Natural killer cell (primary cell): ENCODE data around the gene TPM1. TPM values are rescaled to one million over a fixed set of nuclear protein-coding genes. Genes with fewer than 3 reads are reported as not detected.

Experiments used
- ATAC-seq, 3 donors: fragments of 150-1000 bp in 2 of 3; fragments of 200-7000 bp in 1 of 3; cut with Tn5 transposase; 1 replicate in 1 of 3; 2 replicates in 2 of 3; pipeline ENCODE4 v1.10.0; 2021; ENCODE audit warnings: mild to moderate bottlenecking in 2 of 3, moderate library complexity in 2 of 3
- DNase-seq, 2 donors: peaks; one replicate each; pipeline versions ENCODE4 v3.0.0 to v3.0.0-alpha.2; 2013 to 2021; ENCODE audit warnings: mixed read lengths in 1 of 2
- H3K27ac ChIP-seq: one replicate; pipeline ENCODE4 v1.5.1; 2013; ENCODE audit warnings: mild to moderate bottlenecking, low read length
- H3K27me3 ChIP-seq: one replicate; pipeline ENCODE4 v1.6.1; 2013; ENCODE audit warnings: low read length; ENCODE audit not compliant: control insufficient read depth, insufficient read depth
- H3K36me3 ChIP-seq: one replicate; pipeline ENCODE4 v1.6.1; 2013; ENCODE audit warnings: low read length; ENCODE audit not compliant: control insufficient read depth, insufficient read depth
- H3K4me1 ChIP-seq: one replicate; pipeline ENCODE4 v1.6.1; 2013; ENCODE audit warnings: low read length; ENCODE audit not compliant: control insufficient read depth, insufficient read depth
- H3K4me3 ChIP-seq: one replicate; pipeline ENCODE4 v1.5.1; 2013; ENCODE audit warnings: low read length
- H3K9me3 ChIP-seq: one replicate; pipeline ENCODE4 v1.6.1; 2013; ENCODE audit warnings: low read length; ENCODE audit not compliant: control insufficient read depth, insufficient read depth
- H3K27ac Mint-ChIP-seq, 2 donors: one replicate each; pipeline ENCODE4 v1.8.0; 2022; ENCODE audit warnings: mild to moderate bottlenecking in 2 of 2, mixed read lengths in 2 of 2, moderate library complexity in 1 of 2
- H3K27me3 Mint-ChIP-seq, 2 donors: one replicate each; pipeline ENCODE4 v1.8.0; 2022; ENCODE audit warnings: low read depth in 2 of 2, mixed read lengths in 2 of 2
- H3K36me3 Mint-ChIP-seq: one replicate; pipeline ENCODE4 v1.8.0; 2022; ENCODE audit warnings: mixed read lengths
- H3K4me1 Mint-ChIP-seq, 2 donors: one replicate each; pipeline ENCODE4 v1.8.0; 2022; ENCODE audit warnings: mixed read lengths in 2 of 2
- H3K4me3 Mint-ChIP-seq: one replicate; pipeline ENCODE4 v1.8.0; 2022; ENCODE audit warnings: mild to moderate bottlenecking, moderate library complexity, mixed read lengths
- H3K9me3 Mint-ChIP-seq, 2 donors: one replicate each; pipeline ENCODE4 v1.8.0; 2022; ENCODE audit warnings: mixed read lengths in 2 of 2
- CTCF ChIP-seq: fragments of 200-600 bp; IDR thresholded peaks from one replicate; pipeline ENCODE4 v1.8.0; 2022; ENCODE audit warnings: antibody characterized with exemption
- WGBS: methylation state at CpG from one replicate; pipeline ENCODE4 v1.1.7; 2013; ENCODE audit warnings: missing lambda C conversion rate; ENCODE audit not compliant: insufficient coverage; 5-methylcytosine and 5-hydroxymethylcytosine counted together
- intact Hi-C: fragments of 100-400 bp; cut with micrococcal nuclease; formaldehyde crosslinking; loops from one replicate; pipeline ENCODE4 v1.14.2; 2022
- total RNA-seq, 4 donors: library from RNA; stranded (reverse); fragments of 120-200 nt in 1 of 4; gene quantifications; one replicate each; pipeline versions ENCODE4 v1.2.3 to v1.2.4, GENCODE V29; 2013 to 2022

Gene TPM1
- total RNA-seq, 3 donors from 2014 or later (not counting 1 experiment from before 2014, with no cell fraction given): 21.5 to 33.0 (median 25.6) TPM

GRCh38 chr15:63063164-63063756, 20.7 kb downstream of the TPM1 start:
- no peak for TF ChIP-seq CTCF
- Histone ChIP-seq H3K27me3 (no peaks in the 10 kb centered on the region), H3K4me1 (no peaks in the 10 kb centered on the region), H3K36me3 (peaks cover 32% of the 10 kb centered on the region), H3K4me3 (no peak overlapping the region), H3K27ac (no peak overlapping the region), H3K9me3 (no peaks in the 10 kb centered on the region)
- H3K27ac Mint-ChIP-seq: no peak overlapping the region
- WGBS: 41% methylated on average over 2 of the region's 2 CpGs
- peaks cover 36% of the 10 kb centered on the region for H3K36me3 Mint-ChIP-seq
- no peak for DNase-seq
- H3K4me1 Mint-ChIP-seq: peaks cover 5 to 10% of the 10 kb centered on the region in 2 donors
- H3K4me3 Mint-ChIP-seq: no peak overlapping the region
- H3K9me3 Mint-ChIP-seq: no peaks in the 10 kb centered on the region
- no peaks in the 10 kb centered on the region for H3K27me3 Mint-ChIP-seq
- no peak for ATAC-seq
- intact Hi-C loops: no loop called here

- no peaks in the 10 kb centered on the region for H3K4me1 ChIP-seq
These were observed 21.4 kb downstream of the TPM1 start for GRCh38 chr15:63063877-63064409.

GRCh38 chr15:63065262-63066221, 23.0 kb downstream of the TPM1 start:
- DNase-seq: no peak
- TF ChIP-seq CTCF: no peak
- H3K36me3 ChIP-seq: peaks cover 21% of the 10 kb centered on the region
- Mint-ChIP-seq H3K9me3 (no peaks in the 10 kb centered on the region), H3K27me3 (no peaks in the 10 kb centered on the region), H3K27ac (no peak overlapping the region), H3K36me3 (peaks cover 29% of the 10 kb centered on the region), H3K4me1 (peaks cover 5 to 10% of the 10 kb centered on the region in 2 donors), H3K4me3 (no peak overlapping the region)
- no peaks in the 10 kb centered on the region for H3K4me1 ChIP-seq
- H3K9me3 ChIP-seq: no peaks in the 10 kb centered on the region
- H3K4me3 ChIP-seq: no peak overlapping the region
- intact Hi-C loops: no loop called here
- 97% methylated on average over 7 of the region's 8 CpGs for WGBS
- no peak for ATAC-seq
- no peaks in the 10 kb centered on the region for H3K27me3 ChIP-seq
- H3K27ac ChIP-seq: no peak overlapping the region

More at GRCh38 chr15:63063877-63064409, 21.4 kb downstream of the TPM1 start:
- peaks cover 36% of the 10 kb centered on the region for H3K36me3 Mint-ChIP-seq
- H3K9me3 Mint-ChIP-seq: no peaks in the 10 kb centered on the region
- 91% methylated on average over 13 of the region's 13 CpGs for whole genome bisulfite sequencing
- H3K27me3 ChIP-seq: no peaks in the 10 kb centered on the region
- no peak overlapping the region for H3K27ac ChIP-seq
- H3K4me1 Mint-ChIP-seq: peaks cover 5 to 10% of the 10 kb centered on the region in 2 donors
- H3K36me3 ChIP-seq: peaks cover 30% of the 10 kb centered on the region
- H3K4me3 Mint-ChIP-seq: no peak overlapping the region
- H3K27ac Mint-ChIP-seq: no peak overlapping the region
- H3K9me3 ChIP-seq: no peaks in the 10 kb centered on the region
- DNase-seq: no peak
- no peaks in the 10 kb centered on the region for H3K27me3 Mint-ChIP-seq
- no peak overlapping the region for H3K4me3 ChIP-seq
- no peak for ATAC-seq
- intact Hi-C loops: no loop called here
- no peak for TF ChIP-seq CTCF
